Hematopoietic multipotent progenitor cell treated with erythropoietin and hydrocortisone succinate and interleukin-3 and kit ligand, for 17 days (in vitro differentiated cells): ENCODE results near the gene RNF207.

Source experiments
- DNase-seq: peaks from one replicate; pipeline ENCODE4 v3.0.0-alpha.2; 2015; ENCODE audit warnings: low spot score

RNF207 gene, protein sequence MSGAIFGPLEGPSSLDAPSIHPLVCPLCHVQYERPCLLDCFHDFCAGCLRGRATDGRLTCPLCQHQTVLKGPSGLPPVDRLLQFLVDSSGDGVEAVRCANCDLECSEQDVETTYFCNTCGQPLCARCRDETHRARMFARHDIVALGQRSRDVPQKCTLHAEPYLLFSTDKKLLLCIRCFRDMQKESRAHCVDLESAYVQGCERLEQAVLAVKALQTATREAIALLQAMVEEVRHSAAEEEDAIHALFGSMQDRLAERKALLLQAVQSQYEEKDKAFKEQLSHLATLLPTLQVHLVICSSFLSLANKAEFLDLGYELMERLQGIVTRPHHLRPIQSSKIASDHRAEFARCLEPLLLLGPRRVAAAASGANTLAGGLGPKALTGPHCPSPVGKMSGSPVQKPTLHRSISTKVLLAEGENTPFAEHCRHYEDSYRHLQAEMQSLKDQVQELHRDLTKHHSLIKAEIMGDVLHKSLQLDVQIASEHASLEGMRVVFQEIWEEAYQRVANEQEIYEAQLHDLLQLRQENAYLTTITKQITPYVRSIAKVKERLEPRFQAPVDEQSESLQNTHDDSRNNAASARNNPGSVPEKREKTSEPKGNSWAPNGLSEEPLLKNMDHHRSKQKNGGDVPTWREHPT

DNA sequence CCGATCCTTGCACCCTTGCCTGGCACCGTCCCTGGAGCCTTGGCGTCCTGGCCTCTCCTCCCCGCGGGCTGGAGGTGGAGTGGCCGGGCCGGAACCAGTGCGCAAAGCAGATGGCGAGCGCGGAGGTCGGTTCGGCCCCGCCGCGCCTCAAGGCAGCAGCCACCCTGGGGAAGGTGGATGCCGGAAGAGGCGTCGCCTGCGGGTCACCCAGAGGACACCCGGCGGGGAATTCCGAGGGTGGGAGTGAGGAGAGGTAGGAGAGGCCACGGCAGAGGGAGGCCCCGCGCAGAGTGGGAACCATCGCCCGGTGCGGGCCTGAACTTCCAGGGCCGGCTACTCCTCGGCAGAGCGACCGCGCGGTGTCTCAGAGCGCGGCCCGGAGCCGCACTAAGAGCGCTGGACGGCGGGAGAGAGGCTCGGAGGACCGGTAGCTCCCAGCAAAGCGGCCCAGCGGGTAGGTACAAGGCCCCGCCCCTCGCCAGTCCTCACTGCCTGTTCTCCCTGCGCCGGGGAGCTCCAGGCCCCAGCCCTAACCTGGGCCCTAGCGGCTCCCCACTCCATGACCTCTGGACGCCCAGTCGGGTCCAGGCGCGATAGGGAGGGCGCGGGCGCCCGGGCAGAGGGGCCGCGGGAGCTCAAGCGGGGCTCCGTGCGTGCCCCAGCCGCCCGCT is at the start of gene RNF207:
RNF207 (plus strand) TSS at position 271 of the 671 bp plus-strand sequence. CDS start 417 bp downstream, outside the sequence.
- no peak for DNase-seq

DNA sequence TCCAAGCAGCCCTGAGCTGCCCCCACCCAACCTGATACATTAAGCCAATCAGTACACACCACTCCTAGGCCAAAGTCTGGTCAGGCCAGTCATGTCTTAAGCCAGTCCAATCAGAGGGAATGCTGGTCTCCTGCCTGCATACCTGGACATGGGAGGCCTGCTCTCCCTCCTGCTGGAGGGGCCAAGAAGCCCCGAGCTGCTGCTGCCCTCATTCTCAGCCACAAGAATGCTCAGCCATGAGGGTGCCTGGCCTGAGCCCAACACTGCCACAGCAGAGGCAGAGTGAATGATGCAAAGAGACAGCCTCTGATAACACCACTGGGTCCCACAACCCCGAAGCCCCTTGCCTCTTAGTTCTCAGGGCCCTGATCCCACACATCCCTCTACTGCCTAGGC is 48.8 kb upstream of the RNF207 start:
- no peak for DNase-seq

DNA sequence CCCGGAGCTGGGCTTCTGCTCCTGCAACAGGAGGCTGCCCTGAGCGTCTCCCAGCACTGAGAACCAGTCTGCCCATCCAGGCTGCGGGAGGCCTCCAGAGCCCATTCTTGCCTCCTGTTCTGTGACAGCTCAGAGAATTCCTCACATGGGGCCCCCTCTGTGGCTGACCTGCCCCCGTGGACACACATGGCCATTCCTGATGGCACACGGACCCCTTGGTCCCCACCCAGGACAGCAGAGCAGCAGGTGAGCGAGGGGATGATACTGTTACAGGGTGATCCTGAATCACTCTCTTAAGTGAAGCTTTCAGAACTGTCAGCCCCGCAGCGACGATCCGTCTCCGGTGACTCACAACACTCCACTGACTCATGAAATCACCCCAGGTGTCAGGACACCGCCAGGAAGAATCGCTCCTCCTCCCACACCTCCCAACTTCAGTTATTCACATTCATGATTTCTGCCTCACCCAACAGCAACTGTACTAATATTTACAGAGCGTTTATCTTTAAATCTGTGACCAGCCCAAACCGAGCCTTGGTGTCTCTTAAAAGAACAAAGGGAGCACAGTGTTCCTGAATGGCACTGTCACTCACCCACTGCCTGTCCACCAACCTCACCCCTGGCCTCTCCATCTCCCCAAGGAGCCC is 48.3 kb upstream of the RNF207 start:
- DNase-seq: no peak

DNA sequence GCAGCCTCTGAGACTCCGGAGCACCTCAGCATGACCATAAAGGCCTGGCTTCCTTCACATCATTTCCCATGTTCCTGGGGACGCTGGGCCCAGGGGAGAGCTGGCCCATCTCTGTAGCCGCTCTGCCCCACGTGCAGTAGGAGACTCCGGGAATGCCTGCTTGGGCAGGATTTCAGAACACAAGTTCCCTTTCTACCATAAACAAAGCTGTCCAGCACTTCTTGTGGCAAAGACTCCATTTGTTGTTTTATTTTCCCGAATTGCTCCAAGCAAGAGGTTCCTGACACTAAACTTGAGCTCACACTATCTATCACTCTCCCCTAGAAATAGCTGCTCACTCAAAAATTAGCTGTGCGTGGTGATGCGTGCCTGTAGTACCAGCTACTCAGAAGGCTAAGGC is 47.7 kb upstream of the RNF207 start:
- DNase-seq: no peak

DNA sequence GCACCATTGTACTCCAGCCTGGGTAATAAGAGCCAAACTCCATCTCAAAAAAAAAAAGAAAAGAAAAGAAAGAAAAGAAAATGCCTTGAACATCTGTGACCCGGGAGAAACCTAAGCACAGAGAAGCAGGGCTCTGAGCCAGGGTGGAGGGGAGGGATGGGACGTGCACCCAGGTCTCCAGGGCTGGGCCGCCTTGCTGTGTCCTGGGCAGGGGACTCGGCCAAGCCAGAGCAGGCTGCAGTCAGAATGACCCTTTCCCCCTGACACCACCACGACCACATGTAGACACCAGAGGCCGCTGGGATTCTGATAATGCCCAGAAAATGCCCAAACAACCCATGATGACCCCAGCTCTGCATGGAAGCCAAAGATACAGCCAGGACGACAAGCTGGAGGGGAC is 43.6 kb upstream of the RNF207 start:
- no peak for DNase-seq

DNA sequence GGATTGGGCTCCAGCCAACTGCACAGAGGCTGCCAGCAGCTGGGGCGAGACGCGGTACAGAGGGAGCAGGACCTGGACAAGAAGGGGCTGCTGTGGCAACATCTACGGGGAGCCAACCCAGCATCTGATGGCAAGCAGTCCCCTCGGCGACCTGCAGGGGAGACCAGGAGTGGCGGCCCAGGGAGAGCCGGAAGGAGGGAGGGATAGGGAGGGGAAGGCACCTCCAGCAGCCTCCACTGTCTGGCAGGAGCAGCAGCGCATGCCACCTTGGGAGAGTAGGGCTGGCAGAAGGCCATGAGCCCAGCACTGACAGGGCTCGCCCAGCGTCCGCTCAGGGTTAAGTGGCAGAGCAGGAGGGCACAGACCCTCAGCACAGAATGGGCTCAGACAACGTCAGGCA is 43.1 kb upstream of the RNF207 start:
- DNase-seq: no peak

DNA sequence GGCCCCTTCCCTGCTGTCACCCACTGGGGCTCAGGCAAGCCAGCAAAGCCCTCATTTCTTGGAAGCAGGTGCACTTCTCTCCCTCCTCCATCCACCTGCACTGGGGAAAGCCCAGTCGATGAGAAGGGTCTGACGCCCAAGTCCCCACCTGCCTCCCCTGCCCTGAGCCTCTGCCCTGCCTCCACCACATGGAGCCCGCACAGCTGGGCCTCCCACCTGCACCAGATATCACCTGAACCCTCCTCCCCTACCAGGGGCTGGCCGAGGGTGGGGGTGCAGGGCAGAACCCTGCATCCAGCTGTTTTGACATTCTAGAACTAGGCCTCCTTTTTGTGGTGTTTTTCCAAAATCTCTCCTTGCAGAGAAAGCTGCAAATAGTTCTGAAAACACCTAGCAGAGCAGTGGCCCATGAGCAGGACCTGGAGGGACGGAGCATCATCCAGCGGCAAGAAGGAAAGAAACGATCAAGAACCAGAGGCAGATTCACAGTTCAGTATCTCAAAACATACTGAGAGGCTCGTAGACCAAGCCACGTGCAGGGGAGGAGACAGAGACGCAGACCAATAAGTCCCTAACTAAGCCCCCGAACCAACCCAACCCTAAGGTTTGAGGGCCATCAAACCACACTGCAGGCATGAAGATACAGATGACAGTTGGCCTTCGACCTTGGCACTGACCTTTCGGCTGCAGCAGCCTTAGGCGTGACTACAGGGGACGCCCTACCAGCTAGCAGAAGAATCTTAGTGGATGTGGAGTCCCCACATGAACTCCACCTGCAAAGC is 42.5 kb upstream of the RNF207 start:
- no peak for DNase-seq

DNA sequence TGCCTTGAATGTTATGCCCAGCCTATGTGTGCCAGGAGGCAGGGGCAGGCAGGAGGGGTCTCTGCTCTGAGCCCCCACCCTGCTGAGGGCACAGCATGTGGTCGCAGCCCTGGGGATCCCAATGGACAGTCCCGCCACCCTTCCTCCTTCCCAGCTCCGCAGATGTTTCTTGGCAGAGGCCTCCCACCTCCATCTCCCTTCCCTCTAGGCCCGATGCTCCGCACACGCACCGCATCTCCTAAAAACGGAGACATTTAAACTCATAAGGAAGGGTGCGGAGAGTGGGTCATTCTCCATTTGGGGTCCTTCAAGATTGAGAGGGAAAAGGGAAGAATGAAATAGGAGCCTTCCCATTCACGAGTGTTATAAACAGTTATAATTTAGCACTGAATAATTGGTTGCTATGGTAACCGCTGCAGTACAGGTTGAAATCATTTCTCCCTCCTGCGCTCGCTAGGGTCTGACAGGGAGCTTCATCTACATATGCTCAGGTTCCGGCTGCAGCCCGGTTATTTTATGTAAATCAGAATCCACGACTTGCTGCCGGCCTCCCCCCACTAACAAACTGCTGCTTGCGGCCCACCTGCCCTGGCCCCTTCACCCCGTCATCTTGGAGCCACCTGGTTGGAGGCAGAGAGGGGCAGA is 41.8 kb upstream of the RNF207 start:
- DNase-seq: no peak

DNA sequence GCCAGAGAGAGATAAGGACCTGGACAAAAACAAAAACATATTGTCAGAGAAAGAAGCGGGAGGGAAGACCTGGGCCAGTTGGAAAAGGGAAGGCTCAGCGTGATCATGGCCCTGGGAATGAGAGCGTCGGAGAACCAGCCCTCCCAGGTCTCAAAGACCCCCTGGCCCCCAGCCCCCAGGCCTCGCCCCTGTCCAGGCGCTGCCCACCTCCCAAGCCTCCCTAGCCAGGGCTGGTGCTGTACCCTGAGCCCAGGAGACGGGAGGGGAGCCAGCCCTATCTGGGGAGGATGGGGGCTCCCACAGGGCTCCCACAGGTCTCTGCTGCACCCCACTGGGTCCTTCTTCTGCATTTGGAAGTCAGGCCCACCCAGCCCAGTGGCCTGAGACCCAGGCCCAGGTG is 40.9 kb upstream of the RNF207 start:
- no peak for DNase-seq

DNA sequence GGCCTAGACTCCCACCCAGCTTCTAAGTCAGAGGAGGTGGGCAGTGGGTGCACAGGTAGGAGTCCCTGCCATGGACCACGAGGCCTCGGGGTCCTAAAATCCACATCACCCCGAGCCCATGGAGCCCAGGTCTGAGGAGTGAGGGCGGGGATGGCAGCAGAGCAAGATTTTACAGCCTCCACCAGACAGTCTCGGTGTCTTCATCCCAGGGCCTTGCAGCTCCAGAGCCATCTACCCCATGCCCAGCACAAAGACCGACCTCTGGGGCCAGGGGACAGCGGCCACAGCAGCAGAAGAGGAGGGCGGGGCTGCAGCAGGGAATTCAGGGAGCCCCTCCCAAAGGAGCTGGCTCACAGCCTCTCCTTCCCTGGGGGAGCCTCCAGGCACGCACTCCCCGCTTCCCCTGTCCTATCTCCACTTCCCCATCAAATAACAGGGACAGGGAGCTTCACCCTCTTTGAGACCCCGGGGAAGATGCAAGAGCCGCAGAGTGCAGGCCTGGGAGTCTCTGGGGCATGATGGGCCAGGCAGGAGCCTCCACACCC is 40.4 kb upstream of the RNF207 start:
- DNase-seq: no peak

DNA sequence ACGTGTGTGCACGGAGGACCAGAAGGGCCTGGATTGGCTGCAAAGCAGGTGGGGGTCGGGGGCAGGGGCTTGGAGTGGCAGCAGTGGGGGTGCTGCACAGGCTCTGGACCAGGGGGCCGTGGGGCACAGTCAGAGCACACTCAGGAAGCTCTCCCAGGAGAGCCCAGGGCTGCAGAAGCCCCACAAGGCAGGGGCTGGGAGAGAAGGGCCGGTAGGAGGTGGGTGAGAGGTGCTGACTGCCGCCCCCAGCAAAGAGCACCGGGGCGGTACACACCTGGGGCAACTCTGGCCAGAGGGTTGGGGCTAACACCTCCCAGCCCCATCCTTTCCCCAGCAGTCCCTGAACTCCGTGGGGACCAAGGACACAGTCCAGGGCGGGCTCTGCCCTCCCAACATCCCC is 39.7 kb upstream of the RNF207 start:
- no peak for DNase-seq

DNA sequence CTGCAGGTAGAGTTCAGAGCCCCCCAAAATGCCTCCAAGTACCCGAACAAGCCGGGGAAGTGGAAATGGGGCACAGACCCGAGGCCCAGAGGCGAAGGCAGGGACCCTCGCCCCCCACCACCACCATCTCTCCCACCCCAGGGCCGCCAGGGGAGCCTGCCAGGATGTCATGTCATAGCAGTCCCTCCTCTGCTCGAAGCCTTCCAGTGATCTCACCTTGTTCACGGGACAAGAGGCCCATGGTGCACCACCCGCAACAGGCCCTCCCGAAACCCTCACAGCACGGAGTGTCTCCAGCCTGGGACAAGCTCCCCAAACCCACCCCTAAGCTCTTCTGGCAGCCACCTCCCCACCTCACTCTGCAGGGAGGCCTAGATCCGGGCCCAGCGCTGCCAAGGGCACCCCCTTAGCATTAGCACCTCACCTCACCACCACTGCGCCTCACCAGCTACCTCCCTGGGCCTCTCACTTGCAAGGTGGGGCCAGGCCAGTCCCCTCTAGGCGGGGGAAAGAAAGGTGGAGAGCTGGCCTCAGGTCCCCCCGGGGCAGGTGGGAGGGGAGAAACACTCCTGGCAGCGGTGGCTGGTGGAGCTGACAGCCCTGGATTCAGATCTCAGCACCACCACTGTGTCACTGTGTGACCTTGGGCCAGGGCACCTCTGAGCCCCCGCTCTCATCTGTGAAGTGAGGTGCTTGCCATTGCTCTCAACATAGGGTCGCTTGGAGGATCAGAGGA is 39.1 kb upstream of the RNF207 start:
- no peak for DNase-seq

DNA sequence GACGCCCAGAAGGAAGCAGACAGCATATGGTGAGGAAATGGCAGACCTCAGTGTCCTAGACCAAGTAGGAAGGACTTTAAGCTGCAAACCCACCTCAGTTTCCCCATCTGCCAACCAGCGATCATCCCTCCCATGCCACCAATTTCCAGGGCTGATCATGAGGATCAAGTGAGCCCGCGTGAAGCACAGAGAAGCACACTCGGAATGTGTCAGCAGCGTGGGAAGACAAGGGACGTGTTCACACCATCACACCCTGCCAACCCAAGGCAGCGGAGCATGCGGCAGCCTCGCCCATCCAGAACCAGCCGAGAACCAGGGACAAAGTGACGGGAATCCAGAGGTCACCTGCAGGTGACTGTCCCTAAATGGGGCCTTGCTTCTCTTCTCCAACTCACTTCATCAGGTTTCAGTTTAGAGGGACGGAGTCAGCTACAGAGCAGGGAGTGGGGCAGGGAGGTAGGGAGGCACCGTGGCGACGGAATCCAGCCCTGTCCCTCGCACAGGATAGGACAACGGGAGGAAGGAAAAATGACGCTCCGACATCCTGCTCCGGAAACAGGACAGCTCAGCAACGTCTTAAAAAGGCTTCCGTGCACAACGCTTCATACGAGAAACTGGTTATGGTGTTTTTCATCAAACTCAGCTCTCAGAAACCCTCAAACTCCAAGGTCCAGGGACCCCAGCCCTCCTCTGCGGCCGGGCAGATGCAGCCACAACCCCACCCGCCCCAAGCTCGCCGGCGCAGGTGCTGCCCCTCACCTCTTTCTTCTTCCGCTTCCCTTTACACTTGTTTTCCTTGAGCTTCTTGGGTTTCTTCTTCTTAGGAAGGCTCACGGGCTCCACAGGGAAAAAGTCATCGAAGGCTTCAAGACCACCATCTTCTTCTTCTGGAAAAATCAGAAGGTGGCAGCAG is 38.3 kb upstream of the RNF207 start:
- DNase-seq: no peak

DNA sequence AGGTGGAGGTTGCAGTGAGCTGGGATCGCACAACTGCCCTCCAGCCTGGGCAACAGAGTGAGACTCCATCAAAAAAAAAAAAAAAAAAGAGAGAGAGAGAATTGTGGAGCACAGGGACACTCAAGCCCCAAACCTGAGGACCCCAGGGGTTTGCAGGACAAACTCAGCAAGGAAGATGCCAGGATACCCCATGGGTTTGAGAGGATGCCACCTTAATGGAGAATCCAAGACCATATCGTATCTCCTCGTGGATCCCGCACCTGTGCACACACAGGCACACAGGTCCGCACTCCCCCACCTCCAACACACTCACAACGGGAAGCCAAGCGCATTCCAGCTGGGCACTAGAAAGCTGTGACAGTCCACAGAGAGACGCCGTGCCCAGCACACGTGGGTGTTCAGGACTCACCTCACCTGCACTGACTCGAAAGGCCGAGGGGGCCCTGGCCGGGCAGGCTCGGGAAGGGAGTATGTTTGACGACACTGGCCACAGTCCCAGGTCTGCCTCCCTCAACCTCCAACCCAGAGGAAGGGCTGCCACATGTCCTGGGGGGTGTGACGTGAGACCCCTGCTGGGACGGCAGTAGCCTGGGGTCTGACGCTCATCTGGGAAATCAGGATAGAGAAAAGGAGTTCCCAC is 36.9 kb upstream of the RNF207 start:
- DNase-seq: no peak

DNA sequence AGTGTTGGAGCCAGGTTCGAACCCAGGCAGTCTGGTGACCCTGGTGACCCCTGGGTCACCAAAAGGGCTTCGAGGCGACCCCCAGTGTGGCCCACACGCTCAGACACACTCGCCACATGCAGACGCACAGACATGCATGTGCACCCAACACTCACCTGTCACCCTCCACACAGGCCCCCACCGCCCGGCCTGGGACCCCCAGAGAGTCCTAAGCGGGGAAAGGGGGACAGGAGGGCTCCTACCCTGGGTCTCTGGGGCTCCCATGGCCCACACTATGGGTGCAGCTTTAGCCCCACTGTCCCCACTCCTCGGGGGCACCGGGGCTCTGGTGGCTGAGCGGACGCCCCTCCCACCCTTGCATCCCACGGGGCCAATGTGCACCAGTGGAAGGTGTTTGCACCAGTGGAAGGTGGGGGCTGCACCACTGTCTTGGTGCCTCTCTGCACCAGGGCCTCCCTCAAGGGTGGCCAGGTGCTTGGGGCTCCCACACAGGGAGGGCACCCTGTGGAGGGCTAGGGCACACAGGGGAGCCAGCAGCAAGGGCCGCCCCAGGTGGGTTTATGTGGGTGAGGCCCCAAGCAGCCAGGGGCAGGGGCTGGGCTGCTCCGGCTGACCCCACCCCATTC is 35.7 kb upstream of the RNF207 start:
- DNase-seq: no peak

DNA sequence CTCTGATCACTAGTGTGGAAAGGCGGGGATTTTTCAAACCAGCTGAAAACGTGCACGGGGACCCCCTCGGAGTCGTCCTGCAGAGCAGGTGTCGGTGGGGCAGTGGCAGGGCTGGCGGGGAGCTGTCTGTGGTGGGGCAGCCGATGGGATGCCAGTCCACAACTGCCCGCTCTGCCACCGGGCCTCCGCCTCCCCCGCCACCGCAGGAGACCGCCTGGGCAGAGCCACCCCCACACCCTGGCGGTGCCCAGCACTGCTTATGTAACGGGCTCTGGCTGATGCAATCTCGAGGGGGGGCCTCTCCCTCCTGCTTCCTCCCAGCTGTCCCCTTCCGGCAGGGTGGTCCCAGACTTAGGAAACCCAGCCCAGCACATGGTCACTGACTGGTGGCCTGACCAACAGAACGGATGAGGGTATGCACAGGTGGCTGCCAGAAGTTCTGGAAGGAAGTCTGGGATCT is 35.1 kb upstream of the RNF207 start:
- no peak for DNase-seq

DNA sequence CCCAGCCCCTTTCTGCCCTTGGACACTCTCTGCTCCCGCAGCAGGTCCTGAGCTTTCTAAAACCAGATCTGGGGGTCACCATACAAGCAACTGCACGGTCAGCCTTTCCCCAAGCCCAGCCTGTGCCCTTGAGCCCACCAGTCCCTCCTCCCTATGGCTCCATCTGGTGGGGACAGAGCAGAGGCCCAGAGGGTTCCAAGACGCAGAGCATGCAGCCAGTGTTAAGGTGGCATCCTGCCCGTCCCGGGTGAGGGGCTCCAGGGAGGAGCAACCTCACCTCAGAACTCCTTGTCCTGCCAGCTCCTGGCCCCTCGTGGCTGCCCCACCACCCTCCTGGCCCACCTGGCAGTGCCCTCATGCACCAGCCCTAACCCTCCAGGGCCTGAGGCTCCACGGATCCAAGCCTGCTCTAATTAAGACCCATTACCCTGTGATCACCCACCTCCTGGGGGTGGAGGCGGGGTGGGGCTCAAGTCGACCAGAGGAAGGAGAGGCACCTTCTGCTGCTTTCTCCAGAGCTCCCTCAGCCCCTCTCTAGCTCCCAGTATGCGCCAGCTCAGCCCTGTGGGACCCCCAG is 34.3 kb upstream of the RNF207 start:
- DNase-seq: no peak

DNA sequence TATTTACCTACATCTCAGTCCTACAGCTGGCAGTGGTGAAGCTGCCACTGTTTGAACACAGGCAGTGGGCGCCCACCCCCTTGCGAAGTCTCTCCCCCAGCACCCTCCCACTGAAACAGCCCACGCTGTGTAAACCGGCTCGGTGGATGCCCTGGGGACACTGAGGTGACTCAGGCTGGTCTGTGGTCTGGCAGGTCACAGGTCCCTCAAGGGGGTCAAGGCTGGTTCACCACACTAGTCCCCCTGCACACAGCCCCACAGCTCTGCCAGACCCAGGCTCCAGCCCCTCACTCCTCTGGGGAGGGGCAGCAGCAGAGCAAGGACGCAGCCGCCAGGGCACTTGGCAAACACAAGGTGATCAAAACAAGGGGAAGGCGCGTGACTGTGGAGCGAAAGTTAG is 33.4 kb upstream of the RNF207 start:
- no peak for DNase-seq
